HK-2 (cell line): ENCODE data around the gene TRPM2.

Experiments
- DNase-seq: peaks from one replicate; pipeline ENCODE4 v3.0.0-alpha.2; 2018; ENCODE audit not compliant: unreplicated experiment

The TRPM2 gene

DNA sequence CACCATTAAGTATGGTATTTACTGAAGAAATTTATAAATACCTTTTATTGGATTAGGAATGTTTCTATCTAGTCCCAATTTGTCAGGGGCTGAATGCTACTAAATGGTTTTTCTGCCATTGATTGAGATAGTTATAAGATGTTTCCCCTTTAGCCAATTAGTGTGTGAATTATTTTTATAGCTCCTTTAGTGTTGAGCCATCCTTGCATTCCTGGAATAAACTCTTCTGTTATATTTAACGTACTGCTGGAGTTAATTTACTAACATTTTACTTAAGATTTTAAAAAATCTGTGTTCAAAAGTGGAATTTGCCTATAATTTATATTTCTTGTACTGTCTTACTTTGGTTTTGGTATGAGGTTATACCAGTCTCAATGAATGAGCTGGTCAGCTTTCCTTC lies 76.5 kb downstream of the TRPM2 start:
- no peak for DNase-seq

GRCh38 chr21:44431300-44431699 lies 77.9 kb downstream of the TRPM2 start:
- DNase-seq, result no peak

GRCh38 chr21:44432841-44433790 lies 79.7 kb downstream of the TRPM2 start:
- DNase-seq, result no peak

GRCh38 chr21:44433791-44434567 lies 80.6 kb downstream of the TRPM2 start:
- no peak for DNase-seq

DNA sequence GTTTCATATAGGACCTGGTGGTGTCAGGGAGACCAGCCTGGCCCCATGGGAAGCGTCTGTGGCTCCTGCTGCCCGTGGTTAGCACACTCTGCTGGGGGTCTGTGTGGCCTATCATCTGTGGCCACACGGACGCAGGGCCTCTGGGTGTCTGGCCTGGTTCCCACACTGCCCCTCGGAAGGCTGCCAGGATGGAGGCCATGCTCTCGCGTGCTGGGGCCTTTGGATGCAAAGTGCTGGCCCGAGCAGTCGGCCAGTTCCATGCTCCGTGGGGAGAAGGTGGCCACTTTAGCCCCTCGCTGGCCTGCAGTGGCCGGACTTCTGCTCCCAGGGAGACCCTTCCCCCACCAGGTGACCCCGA lies 81.1 kb downstream of the TRPM2 start:
- DNase-seq, result no peak

- no peak for DNase-seq
Observed at GRCh38 chr21:44434936-44435635, 81.7 kb downstream of the TRPM2 start.

GRCh38 chr21:44436111-44436611 lies 82.7 kb downstream of the TRPM2 start:
- DNase-seq, result no peak

DNA sequence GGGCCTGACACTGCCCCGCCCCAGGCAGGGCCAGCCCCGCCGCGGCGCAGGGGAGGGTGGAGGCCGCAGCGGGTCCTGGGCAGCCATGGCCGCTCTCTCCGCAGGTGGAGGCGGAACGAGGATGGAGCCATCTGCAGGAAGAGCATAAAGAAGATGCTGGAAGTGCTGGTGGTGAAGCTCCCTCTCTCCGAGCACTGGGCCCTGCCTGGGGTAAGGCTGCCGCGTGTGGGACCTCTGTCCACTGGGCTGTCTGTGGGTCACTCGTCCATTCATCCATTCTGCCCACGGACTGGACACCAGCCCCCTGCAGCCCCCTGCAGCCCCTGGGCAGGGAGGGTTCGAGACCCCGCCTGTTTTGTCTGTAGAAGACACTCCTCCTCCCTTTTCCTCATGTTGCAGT lies 83.5 kb downstream of the TRPM2 start:
- DNase-seq, result no peak

GRCh38 chr21:44437371-44437695 lies 83.9 kb downstream of the TRPM2 start:
- DNase-seq, result no peak

- no peak for DNase-seq
Observed at GRCh38 chr21:44437696-44438431, 84.4 kb downstream of the TRPM2 start.

GRCh38 chr21:44438531-44439210 lies 85.2 kb downstream of the TRPM2 start:
- DNase-seq, result no peak

DNA sequence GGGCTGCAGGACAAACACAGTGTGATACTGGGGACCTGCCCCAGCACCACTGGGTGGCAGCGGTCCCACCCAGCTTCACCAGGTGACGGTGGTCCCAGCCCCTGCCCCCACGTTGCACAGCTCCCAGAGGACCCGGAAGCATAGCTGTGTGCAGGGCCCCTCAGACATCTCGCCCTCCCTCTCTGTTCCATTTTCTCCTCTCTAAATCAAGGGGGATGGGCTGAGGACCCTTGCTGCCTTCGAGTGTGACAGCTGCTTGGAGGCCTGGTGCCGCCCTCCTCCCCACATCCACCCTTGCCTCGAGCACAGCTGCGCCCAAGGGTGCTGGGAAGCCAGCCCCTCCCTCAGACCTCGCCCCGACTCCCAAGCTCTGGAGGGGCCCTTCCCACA lies 85.8 kb downstream of the TRPM2 start:
- no peak for DNase-seq

DNA sequence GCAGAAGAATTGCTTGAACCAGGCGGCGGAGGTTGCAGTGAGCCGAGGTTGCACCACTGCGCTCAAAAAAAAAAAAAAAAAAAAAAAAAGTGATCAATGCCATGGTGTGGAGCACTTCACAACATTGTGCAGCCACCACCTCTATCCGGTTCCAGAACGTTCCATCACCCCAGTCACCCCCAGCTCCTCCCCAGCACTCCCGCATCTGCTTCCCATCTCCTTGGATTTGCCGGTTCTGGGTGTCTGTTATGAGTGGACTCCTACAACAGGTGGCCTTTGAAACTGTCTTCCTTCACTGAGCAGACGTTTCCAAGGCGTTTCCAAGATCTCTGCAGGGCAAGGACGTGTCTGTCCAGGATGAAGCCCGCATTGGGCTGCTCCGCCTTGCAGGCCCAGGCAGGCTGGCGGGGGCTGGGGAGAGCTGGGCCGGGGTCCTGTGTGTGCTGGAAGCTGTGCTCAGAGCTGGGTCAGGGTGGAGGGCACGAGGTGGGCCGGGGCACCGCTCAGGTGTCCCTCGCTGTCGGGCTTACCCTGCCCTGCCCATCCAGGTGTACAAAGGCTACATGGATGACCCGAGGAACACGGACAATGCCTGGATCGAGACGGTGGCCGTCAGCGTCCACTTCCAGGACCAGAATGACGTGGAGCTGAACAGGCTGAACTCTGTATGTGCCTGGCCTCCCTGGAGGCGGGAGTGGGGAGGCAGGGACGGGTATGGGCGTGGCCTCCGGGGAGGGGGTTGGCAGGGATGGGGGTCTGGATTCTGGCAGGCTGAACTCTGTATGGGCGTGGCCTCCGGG lies 87.0 kb downstream of the TRPM2 start:
- no peak for DNase-seq

GRCh38 chr21:44441041-44441400 lies 87.6 kb downstream of the TRPM2 start:
- no peak for DNase-seq

GRCh38 chr21:44441581-44442265 lies 88.3 kb downstream of the TRPM2 start:
- DNase-seq, result no peak

DNA sequence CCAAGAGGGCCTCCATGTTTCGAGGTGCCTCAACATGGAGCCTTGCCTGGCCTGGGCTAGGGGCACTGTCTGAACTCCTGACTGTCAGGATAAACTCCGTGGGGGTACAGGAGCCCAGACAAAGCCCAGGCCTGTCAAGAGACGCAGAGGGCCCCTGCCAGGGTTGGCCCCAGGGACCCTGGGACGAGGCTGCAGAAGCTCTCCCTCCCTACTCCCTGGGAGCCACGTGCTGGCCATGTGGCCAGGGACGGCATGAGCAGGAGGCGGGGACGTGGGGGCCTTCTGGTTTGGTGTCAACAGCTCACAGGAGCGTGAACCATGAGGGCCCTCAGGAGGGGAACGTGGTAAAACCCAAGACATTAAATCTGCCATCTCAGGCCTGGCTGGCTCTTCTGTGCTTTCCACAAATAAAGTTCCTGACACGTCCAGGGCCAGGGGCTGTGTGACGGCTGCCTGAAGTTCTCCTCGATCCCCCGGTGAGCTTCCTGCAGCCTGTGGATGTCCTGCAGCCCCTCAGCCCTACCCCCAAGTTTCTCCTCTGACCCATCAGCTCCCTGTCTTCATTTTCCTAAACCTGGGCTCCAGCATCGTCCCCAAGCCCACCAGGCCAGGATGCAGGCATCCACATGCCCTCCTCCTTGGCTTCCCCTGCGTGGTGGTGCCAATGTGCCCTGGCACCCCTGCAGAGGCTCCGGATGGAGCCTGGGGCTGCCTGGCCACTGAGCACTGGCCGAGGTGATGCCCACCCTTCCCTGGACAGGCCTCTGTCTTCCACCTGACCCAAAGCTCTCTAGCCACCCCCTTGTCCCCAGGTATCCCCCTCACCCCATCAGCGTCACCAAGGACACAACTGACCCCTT lies 89.1 kb downstream of the TRPM2 start:
- DNase-seq, result no peak

DNA sequence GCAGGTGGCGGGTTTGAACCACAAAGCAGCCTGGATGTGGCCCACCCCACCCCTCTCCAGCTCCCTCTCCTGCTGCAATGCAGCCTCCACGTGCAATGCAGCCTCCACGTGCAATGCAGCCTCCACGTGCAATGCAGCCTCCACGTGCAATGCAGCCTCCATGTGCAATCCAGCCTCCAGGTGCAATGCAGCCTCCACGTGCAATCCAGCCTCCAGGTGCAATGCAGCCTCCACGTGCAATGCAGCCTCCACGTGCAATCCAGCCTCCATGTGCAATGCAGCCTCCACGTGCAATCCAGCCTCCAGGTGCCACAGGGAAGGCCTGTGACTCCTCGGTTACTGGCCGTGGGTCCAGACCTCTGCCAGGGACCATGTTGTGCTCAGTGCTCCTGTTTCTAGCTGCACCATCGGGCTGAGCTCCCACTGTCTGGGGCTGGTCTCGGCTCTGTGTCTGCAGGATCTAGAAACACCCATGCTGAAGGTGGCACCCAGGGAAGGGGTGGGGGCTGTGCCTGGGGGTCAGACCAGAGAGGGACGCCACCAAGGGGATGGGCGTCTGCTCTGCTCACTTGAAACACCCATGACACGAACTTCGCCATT lies 90.0 kb downstream of the TRPM2 start:
- no peak for DNase-seq

DNA sequence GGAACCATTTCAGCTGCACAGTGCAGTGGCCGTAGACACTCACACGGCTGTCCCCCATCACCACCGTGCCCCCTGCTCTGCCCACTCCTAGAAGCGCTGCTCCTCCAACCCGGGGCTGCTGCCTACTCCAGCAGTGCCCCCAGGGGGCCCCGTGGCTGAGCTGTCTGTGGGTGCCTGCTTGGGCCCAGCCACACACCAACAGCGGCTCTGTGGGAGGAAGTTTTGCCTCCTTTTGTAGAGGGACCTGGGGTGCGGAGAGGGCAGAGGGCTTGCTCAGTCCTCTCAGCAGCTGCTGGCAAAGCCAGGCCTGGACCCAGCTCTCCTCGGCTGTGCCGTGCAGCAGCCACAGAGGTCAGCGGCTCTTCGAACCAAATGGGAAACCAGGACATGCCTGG lies 90.5 kb downstream of the TRPM2 start:
- no peak for DNase-seq
